CD4-positive, alpha-beta T cell treated with Interleukin-1 beta for 1 hour (primary cell): ENCODE measurements around the gene GRK2.
"Not testable (repeated sequence)": the region's sequence is repeated elsewhere in the genome, so short reads cannot be mapped to it uniquely, and the experiment has no call there.

Experiments
- DNase-seq, 2 donors: peaks; one replicate each; pipeline ENCODE4 v3.0.0-alpha.2; 2020 to 2022

The GRK2 gene

DNA sequence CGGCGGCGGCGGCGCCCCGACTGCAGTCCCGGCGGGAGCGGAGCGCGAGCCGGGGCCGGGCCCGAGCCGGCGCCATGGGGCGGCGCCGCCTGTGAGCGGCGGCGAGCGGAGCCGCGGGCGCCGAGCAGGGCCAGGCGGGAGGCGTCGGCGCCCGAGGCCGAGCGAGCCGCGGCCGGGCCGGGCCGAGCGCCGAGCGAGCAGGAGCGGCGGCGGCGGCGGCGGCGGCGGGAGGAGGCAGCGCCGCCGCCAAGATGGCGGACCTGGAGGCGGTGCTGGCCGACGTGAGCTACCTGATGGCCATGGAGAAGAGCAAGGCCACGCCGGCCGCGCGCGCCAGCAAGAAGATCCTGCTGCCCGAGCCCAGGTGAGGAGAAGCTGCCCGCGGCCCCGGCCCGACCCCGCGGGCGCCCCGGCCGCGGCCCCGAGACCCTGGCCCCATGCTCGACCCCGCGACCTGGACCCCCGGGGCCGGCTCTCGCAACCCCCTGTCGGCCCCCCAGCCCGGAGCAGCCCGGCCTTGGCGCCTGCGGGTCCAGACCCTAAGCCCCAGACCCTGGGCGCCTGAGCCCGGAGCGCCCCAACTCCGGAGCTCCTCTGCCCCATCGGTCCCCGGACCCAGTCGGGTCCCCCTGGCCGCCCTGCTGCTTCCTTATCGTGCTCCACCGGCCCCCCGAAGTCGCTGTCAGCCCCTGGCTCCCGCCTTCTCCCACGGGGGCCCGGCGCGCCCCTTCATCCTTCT, at the start of gene GRK2:
Gene GRK2 (plus strand): TSS at position 25 of the 739 bp plus-strand sequence. CDS start 227 bp downstream, at position 252.
- DNase-seq: peak; percentile 54 to 55

DNA sequence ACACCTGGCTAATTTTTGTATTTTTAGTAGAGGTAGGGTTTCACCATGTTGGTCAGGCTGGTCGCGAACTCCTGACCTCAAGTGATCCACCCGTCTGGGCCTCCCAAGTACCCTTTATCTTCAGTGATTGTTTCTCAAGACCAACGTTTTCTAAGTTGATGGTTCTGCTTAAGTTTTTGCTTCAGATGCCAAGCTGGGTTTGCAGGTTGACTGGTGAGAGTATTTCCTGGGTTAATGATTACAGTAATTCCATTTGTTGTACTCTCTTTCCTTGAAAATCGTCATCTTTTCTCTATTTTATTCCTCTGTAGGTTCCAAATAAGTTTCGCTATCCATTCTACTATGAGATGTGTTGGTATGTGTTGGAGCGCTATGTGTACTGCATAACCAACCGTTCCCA, 38.5 kb upstream of the GRK2 start:
- DNase-seq: no peak

DNA sequence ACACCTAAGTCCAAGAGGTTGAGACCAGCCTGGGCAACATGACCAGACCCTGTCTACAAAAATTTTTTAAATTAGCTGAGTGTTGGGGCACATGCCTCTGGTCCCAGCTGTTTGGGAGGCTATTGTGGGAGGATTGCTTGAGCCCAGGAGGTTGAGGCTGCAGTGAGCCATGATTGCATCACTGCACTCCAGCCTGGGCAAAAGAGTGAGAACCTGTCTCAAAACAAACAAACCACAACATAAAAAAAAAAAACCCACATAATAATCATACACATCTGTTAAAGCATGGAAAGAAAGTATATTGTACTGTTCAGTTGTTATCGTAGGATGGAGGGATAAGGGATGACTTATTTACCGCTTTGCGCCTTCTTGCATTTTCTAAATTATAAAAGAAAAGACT, 35.9 kb upstream of the GRK2 start:
- no peak for DNase-seq

DNA sequence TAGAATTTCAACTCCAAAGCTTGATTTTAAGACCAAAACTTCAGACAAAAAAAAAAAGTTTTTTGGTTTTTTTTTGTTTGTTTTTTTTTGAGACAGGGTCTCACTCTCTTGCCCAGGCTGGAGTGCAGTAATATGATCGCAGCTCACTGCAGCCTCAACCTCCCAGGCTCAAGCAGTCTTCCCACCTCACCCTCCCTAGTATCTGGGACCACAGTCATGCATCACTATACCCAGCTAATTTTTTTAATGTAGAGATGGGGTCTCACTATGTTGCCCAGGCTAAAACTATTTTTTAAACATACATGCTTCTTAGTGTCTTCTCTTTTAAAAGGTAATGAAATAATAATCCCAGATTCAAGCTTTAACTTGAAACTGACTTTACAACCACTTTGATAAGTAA, 35.4 kb upstream of the GRK2 start:
- DNase-seq: no peak

DNA sequence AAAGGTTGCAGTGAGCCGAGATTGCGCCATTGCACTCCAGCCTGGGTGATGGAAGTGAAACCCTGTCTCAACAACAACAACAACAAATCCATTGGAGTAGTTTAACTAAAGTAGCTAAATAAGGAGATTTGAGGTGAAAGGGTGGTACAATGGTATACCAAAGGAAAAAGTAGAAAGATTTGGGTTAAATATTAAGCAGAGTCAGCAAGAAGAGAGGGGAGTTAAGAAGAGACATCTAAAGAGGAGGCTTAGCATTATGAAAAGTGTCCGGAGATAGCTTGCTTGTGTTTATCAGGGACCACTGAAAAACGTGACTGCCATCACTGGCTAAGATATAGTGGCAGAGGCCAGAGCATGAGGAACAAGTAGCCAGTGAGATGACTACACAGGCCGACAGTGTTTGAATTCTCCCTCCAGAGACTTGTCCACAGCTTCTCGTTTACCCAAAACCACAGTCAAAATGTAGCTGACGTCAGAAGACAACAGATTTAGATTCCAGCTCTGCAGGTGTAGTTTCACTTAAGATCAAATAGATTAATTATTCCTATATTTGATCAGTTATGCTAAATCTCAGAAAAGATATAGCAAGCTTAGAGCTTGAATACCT, 32.6 kb upstream of the GRK2 start:
- no peak for DNase-seq

DNA sequence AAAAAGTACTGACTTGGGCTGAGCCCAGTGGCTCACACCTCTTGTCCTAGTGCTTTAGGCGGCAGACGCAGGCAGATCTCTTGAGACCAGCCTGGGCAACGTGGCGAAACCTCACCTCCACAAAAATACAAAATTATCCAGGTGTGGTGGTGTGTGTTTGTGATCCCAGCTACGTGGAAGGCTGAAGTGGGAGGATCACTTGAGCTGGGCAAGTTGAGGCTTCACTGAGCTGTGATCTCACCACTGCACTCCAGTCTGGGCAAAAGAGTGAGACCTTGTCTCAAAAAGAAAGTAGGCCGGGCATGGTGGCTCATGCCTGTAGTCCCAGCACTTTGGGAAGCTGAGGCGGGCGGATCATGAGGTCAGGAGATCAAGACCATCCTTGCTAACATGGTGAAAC, 31.7 kb upstream of the GRK2 start:
- not testable (repeated sequence) for DNase-seq

DNA sequence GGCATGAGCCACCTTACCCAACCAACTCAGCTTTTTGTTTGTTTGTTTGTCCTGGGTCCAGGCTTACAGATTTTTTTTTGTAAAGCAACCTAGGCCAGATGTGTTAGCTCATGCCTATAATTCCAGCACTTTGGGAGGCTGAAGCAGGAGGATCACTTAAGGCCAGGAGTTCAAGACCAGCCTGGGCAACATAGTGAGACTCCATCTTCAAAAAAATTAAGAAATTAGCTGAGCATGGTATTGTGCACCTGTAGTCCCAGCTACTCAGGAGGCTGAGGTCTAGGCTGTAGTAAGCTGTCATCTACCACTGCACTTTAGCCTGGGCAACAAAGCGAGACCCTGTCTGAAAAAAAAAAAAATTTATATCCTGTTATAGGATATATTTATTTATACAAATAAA, 28.7 kb upstream of the GRK2 start:
- no peak for DNase-seq

DNA sequence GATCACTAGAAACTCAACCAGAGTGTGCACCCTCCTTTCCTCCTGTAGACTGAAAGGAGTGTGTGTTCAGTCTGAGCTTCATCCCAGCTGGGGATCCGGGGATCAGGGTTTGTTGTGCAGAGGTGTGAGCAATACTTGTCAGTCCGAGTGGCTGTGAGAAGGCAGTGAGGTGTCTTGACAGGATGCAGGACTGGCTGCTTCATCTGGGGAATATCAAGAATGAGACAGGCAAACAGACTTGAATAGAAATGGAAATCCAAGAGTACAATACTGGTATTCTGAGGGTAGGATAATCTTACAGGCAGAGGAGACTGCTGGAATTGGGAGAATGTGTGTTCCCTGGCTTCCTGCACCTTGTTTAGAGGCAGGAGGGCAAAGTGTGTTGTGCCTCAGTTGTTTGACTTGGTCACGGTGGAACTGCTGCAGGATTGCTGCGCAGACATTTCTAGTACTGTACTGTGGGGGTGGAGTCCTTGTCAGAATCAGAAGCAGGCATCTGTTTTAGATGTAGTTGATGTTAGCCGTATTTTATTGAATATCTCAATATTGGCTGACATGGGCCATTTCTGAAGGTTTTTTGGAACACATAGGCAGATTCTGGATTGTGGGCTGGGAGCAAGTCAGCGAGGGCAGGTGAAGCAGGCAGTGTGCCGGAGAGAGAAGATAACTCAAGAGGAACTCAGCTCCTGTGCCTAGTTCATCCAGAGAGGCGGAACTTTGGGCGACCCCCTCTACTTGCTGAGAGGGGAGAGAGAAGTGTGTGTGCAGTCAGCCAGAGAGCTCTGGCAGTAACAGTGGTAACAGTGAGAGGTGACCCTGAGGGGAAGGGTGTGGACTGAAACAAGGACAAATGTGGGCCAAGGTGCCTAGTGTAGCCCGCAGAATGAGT, 27.1 kb upstream of the GRK2 start:
- no peak for DNase-seq

DNA sequence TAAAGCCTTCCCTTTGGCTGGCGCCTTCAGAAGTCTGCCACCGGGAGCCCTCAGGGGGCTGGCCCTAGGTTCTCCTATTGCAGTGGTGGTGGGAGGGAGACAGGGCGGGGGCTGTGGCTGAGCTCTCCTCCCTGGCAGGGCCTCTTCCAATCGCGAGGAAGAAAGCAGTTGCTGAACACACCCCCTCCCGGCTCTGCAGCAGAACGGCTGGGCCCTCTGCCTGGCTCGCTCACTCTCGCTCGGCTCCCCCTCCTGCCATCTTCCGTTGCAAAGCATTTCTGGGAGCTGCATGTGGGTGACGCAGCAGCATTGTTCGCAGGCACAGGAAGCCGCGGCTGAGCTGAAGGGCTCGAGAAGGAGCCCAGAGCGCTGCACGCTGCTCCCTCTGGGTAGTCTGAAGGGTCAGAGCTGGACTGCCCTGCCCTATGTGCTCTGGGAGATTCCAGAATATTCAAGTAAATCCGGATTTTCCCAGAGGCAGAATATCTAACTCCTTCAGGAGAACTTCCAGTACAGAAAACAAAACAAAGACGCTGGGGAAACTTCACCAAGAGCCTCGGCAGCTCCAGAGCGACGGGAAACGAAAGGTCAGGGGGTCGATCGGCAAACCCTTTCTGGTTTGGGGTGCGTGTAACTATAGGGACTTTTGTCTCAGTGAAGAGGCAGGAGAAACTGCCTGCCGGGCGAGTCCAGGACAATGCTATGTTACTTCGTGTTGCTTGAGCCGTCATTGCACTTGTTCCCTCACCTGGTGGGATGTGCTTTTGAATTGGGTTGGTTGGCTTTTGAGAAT, 26.3 kb upstream of the GRK2 start:
- peak; percentile 98 for DNase-seq

DNA sequence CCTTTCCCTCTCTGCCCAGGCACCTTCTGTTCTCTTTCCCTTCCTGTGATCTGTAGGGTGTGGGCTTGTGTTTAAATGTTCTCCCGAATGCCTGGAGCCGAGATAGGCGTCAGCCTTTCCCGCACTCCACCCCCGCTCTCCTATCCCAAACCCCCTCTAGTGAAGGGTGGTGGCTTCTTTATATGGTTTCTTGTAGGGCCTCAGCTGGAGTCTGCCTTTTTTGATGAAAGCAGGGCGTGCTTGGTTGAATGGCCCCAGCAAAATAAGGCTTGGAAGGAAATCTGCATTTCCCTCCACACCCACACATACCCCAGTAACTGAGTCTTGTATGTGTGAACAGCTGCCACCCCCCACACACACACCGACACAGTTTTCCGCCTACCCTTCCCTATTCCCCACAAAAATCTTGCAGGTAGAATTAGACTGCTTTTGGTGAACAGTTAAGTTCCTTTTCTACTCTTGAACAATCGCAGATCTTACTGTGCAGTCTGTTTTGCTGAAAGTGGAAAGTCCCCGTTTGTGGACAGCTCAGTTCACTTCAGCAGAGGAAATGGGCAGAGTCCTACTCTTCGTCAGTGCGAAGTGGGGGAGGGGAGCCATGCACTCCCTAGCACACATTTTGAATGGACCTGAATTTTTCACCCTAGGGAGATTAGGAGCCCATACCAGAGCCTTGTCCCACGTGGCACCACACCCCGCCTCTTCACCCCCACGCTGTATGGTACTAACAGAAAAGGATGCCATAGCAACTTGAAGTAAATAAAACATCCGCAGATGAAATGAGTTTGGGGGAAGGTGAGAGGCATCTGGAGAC, 25.5 kb upstream of the GRK2 start:
- peak; percentile 90 to 91 for DNase-seq

DNA sequence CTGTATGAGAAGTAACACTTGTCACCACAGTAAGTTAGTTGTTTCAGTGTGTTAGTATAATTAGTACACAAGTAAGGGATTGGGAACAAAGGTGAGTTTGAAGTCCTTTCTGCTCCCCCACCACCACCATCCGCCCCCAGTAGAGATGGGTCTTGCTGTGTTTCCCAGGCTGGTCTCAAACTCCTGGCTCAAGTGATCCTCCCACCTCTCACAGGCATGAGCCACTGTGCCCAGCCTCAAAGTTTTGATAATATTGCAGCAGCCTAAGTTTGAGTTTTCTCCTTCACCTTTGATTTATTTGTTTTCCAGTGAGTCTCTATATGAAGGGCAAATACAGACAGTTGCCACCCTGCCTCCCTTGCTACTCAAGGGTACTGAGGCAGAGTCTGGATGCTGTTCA, 23.7 kb upstream of the GRK2 start:
- no peak for DNase-seq

DNA sequence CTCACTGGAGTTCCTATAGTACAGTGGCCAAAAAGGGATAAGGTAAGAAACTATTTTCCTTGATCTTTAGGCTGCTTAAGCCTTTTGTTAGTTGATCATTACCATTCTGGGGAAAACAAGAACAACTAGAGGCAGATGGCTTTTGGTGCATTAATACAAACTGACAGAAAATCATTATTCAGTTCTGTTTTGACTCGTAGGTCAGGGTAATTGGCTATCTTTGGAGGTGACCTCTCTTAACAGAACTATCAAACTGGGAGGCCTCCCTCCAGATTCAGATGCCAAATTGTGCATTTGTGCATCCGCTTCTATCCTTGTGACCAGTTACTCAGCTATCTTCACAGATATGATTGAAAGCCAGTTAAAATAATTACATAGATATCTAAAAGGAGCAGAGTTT, 23.2 kb upstream of the GRK2 start:
- no peak for DNase-seq

DNA sequence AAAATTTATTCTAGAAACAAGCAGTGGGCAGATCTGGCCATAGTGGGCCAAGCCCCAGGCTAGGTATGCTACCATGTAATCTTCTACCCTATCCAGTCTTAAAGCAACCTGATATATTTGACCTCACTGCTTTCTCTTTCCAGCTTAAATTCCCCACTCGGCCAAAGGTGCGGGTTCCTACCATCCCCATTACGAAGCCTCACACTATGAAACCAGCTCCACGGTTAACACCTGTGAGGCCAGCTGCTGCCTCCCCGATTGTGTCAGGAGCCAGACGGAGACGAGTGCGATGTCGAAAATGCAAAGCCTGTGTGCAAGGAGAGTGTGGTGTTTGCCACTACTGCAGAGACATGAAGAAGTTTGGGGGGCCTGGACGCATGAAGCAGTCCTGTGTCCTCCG, 21.2 kb upstream of the GRK2 start:
- no peak for DNase-seq

DNA sequence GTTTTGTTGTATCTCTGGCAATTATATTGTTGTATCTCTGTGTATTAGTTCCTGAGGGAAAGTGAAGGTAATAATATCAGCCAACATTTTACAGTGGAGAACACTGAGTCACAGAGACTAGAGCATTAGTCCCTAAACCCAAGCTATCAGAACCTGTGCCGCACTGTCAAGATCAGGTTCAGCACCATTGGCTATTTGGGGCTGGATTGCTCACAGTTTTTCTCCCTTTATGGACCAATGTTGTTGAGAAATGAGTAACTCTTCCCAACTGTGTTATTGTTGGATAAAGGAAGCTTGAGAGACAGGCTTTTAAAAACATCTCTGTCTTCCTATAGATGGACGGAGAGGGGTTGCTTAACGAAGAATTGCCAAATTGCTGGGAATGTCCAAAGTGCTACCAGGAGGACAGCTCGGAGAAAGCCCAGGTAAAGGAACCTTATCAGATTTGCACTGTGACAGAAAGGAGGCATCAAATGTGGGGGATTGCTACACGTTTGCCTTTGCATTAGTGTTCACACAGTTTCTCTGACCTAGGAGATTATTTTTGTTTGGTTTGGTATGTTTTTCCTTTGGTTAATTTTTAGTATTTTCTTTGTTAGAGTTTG, 18.2 kb upstream of the GRK2 start:
- no peak for DNase-seq

DNA sequence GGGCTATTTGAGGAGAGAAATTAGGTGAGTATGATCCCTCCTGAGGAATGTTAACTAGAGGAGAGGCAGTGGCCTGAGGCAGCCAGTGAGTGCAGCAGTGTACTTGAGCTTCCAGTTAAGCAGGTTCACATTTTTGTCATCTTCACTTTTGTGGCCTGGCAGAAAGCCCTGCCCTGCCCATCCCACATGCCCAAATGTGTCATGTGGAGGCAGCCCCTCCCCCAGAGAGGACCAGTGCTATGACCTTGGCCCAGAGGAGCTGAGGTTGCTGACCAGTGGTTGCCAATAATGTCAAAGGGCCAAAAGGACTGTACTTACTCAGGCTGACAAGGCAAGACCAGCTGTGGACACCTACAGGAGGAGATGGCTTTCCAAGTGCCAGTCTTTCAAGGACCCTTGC, 17.6 kb upstream of the GRK2 start:
- no peak for DNase-seq

DNA sequence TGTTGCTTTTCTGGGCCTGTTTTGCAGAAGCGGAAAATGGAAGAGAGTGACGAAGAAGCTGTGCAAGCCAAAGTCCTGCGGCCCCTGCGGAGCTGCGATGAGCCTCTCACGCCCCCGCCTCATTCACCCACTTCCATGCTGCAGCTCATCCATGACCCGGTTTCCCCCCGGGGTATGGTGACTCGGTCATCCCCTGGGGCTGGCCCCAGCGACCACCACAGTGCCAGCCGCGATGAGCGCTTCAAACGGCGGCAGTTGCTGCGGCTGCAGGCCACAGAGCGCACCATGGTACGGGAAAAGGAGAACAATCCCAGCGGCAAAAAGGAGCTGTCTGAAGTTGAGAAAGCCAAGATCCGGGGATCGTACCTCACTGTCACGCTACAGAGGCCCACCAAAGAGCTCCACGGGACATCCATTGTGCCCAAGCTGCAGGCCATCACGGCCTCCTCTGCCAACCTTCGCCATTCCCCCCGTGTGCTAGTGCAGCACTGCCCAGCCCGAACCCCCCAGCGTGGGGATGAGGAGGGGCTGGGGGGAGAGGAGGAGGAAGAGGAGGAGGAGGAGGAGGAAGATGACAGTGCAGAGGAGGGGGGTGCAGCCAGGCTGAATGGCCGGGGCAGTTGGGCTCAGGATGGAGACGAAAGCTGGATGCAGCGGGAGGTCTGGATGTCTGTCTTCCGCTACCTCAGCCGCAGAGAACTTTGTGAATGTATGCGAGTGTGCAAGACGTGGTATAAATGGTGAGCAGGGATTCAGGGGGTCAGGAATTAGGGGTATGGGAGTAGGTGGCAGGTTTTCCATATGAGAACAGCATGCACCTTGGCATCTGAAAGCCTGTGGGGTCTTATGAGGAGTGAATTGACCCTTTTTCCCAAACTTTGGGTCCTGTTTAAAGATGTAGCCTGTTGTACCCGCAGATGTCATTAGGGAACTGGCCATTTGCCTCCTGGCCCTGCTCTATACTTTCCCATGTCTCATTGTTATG, 15.9 kb upstream of the GRK2 start:
- no peak for DNase-seq

DNA sequence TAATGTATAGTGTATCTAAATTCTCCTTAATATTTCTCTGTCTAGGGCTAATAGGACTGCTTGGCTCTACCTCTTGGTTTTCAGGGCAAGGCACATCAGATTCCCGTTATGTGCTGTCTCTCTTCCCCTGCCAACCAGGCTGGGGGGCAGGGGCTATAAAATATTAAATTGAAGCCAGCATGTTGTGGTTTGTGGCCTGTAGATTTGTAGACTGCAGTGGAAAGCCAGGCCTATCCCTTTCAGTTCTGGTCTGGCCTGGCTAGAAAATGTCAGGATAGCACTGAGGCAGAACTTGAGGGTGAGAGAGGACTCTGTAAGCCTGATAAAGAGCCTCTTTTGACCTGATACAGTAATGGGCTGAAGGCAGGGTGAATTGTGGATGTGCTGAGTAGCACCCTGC, 14.4 kb upstream of the GRK2 start:
- DNase-seq: no peak

DNA sequence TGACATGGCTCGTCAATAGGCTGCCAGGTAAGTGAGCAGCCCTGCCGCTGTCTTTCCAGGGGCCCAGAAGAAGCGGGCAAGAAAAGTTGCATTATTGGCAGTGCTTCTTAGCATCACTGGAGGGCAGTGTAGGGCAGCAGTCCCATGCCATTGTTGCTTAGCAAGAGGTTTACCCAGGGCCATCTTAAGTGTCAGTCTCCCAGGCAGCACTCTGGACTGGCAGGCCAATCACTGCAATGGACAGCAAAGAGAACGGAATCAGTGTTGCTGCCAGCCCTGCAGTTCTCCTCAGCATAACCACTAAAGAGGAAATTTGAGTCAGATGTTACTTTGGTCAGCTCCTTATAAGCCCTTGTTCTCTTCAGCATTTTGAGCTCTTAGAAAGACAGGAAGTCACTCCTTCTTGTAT, 13.4 kb upstream of the GRK2 start:
- DNase-seq: peak; percentile 48 to 58

DNA sequence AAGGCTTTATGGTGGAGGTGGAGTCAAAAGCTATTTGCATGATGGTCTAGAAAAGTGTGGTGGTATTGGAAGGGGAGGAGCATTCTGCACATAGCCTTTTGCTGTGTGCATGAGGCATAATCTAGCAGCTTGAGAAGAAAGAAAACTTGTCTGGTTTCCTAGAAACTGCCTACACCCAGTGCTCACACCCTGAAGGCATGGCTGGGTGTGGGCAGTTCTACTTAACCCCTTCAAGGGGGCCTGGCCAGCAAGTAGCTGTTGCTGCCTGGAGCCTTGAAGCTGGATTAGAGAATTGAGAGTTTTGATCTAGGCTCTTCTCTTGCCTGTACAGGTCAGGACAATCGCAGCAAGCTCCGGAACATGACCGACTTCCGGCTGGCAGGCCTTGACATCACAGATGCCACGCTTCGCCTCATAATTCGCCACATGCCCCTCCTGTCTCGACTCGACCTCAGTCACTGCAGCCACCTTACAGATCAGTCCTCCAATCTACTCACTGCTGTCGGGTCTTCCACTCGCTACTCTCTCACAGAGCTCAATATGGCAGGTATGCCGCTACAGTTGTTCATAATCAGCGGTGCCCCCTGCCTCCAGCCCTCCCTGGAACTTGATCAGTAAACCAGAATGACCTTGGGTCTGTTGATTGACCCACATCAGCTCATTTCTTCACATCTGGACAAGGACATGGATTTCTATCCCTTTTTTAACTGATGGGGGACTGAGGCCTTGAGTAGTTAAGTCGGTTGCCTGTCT, 12.2 kb upstream of the GRK2 start:
- DNase-seq: no peak

DNA sequence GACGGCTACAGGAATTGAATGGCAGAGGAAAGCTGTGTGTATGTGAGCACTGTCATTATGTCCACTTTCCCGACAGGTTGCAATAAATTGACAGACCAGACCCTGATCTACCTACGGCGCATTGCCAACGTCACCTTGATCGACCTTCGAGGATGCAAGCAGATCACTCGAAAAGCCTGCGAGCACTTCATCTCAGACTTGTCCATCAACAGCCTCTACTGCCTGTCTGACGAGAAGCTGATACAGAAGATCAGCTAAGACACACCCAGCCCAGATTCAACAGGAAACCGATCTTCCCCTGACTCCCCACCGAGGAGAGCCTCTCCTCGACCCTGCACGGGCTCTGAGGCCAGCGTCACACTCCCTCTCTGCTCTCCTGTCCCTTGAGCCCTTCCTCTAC, 11.5 kb upstream of the GRK2 start:
- DNase-seq: no peak
